ENCODE measurements around the gene S100A3. TPM values are rescaled to one million over a fixed set of nuclear protein-coding genes. Genes with fewer than 3 reads are reported as not detected.

Gene S100A3
- total and polyA plus RNA-seq, 2 of the 8 experiments (the other 6 are each of a cell fraction or from before 2014, with no cell fraction given): 0.26 to 0.47 TPM

- Histone ChIP-seq H3K56ac (replicated peaks; ENCODE audit: insufficient read length, low read depth, low read length) (no peak within 1 kb of the TSS), H3K4me2 (ENCODE audit: insufficient read depth in 1 of 2, low read depth in 2 of 2, low read length in 2 of 2) (peak within 1 kb of the TSS; percentile 74 to 75), H3K4me1 (replicated peaks in 1 of 4; ENCODE audit: control insufficient read depth in 3 of 4, insufficient read depth in 4 of 4, low read length in 3 of 4) (peaks cover 15 to 38% (median 24%) of the 10 kb centered on the region in 4 experiments), H3K14ac (ENCODE audit: insufficient read length) (no peak within 1 kb of the TSS), H4K91ac (replicated peaks; ENCODE audit: insufficient read length, low read length) (peak within 1 kb of the TSS; percentile 92), H3K23ac (ENCODE audit: insufficient read length) (no peak within 1 kb of the TSS), H2AFZ (ENCODE audit: low read length) (peak within 1 kb of the TSS; percentile 90; the same call in 1 of the 2 replicates), H3K9ac (replicated peaks in 1 of 4; ENCODE audit: extremely low read depth in 1 of 4, low read depth in 3 of 4, low read length in 3 of 4) (no peak within 1 kb of the TSS; a peak in 1 of 7 replicates), H3K4ac (replicated peaks; ENCODE audit: insufficient read length, low read depth, low read length) (peak within 1 kb of the TSS; percentile 58), H2AK5ac (ENCODE audit: low read depth, low read length) (0 out of 2 replicates have a peak within 1 kb of the TSS, but pooled peaks have one; percentile 7), H4K8ac (ENCODE audit: extremely low read depth, insufficient read depth, low read length) (peak within 1 kb of the TSS; percentile 32), H3K36me3 (ENCODE audit: control insufficient read depth in 2 of 4, insufficient read depth in 4 of 4, low read length in 3 of 4) (no peaks in the 10 kb centered on the region), H3K27ac (ENCODE audit: low read depth, low read length) (no peak within 1 kb of the TSS), H3K18ac (ENCODE audit: extremely low read depth, low read length) (peak within 1 kb of the TSS; percentile 82), H3K9me3 (ENCODE audit: insufficient read depth in 2 of 2, low read depth in 1 of 2, low read length in 1 of 2) (no peaks in the 10 kb centered on the region), H2BK12ac (ENCODE audit: low read depth, low read length) (peak within 1 kb of the TSS; percentile 96; the same call in 1 of the 2 replicates), H2BK20ac (ENCODE audit: low read length) (peak within 1 kb of the TSS; percentile 74; the same call in 1 of the 2 replicates), H2BK120ac (replicated peaks; ENCODE audit: low read depth, low read length) (peak within 1 kb of the TSS; percentile 40), H4K5ac (ENCODE audit: insufficient read length, low read depth, low read length) (peak within 1 kb of the TSS; percentile 37), H3K27me3 (replicated peaks in 1 of 4; ENCODE audit: control insufficient read depth in 3 of 4, extremely low read depth in 1 of 4, insufficient read depth in 3 of 4, low read length in 3 of 4) (peaks cover 0 to 19% (median 6%) of the 10 kb centered on the region in 4 experiments; a peak in 5 of 7 replicates), H2BK5ac (ENCODE audit: low read depth, low read length) (peak within 1 kb of the TSS; percentile 62; the same call in 1 of the 2 replicates), H2BK15ac (ENCODE audit: low read length) (peak within 1 kb of the TSS; percentile 74), H4K20me1 (replicated peaks in 1 of 2; ENCODE audit: control insufficient read depth in 1 of 2, insufficient read depth in 2 of 2, low read length in 2 of 2) (no peaks in the 10 kb centered on the region), H3K79me2 (ENCODE audit: control insufficient read depth in 1 of 2, insufficient read depth in 2 of 2, low read length in 2 of 2) (no peaks in the 10 kb centered on the region), H3K23me2 (ENCODE audit: low read depth, low read length) (peaks cover 2% of the 10 kb centered on the region), H3K79me1 (ENCODE audit: low read depth, low read length) (no peaks in the 10 kb centered on the region), H3K4me3 (ENCODE audit: extremely low read depth in 1 of 4, insufficient read depth in 2 of 4, low read depth in 3 of 4, low read length in 4 of 4) (peak within 1 kb of the TSS; percentile 32 to 55 (median 40); a peak in 6 of 8 replicates)
- FAIRE-seq: no peak
- no peak for DNase-seq (ENCODE audit: low read depth in 1 of 2, low spot score in 2 of 2)
- ChIA-PET CTCF (ENCODE audit: partially characterized antibody) (interaction anchor here (0.6 to 10.2 kb wide), 15 partner anchors 10 to 183 kb away, joined by 3 to 165 read pairs (median 8); partner anchors contain the start of genes CHTOP, S100A1, S100A13 and S100A14), POLR2A (ENCODE audit: partially characterized antibody) (interaction anchor here (0.6 to 3.3 kb wide), 13 partner anchors 10 to 99 kb away, joined by 3 to 17 read pairs (median 4); partner anchors contain the start of genes CHTOP, S100A1, S100A13 and S100A16)
- WGBS, 2 experiments (ENCODE audit: extremely low coverage in 1 of 2, insufficient coverage in 1 of 2, insufficient read length in 1 of 2, insufficient replicate concordance in 2 of 2, low coverage in 1 of 2, low lambda C conversion rate in 2 of 2, missing lambda C conversion rate in 1 of 2): 43% methylated on average over 11 of the region's 18 CpGs; no CpG with 5 or more reads in 1 of the 2 experiments
- TF ChIP-seq ASH2L (IDR thresholded peaks at IDR 0.05; ENCODE audit: low read length) (peak; percentile 1), RXRA (IDR thresholded peaks at IDR 0.05; ENCODE audit: insufficient read depth, low read depth, low read length) (no peak), RAD21 (IDR thresholded peaks at IDR 0.05 in 1 of 2, conservative IDR thresholded peaks at IDR 0.05 in 1 of 2; ENCODE audit: low read depth in 2 of 2, low read length in 2 of 2) (no peak), SIN3A (conservative IDR thresholded peaks at IDR 0.05 in 1 of 2, IDR thresholded peaks at IDR 0.05 in 1 of 2; ENCODE audit: low read depth in 1 of 2, low read length in 2 of 2) (no peak), SIX5 (IDR thresholded peaks at IDR 0.05; ENCODE audit: low read depth, low read length) (no peak), ATF2 (IDR thresholded peaks at IDR 0.05; ENCODE audit: low read length) (no peak), USF2 (IDR thresholded peaks at IDR 0.05; ENCODE audit: low read length) (no peak)
These were observed 13.6 kb downstream of the S100A3 start, which contains the start of gene S100A6 for GRCh38 chr1:153535242-153536011. S100A6 (minus strand) TSS chr1:153535991; CDS start chr1:153535339, 652 bp downstream.

All from H1 (cell line).